ENCODE data around the gene C1QTNF12.

Gene C1QTNF12

DNA sequence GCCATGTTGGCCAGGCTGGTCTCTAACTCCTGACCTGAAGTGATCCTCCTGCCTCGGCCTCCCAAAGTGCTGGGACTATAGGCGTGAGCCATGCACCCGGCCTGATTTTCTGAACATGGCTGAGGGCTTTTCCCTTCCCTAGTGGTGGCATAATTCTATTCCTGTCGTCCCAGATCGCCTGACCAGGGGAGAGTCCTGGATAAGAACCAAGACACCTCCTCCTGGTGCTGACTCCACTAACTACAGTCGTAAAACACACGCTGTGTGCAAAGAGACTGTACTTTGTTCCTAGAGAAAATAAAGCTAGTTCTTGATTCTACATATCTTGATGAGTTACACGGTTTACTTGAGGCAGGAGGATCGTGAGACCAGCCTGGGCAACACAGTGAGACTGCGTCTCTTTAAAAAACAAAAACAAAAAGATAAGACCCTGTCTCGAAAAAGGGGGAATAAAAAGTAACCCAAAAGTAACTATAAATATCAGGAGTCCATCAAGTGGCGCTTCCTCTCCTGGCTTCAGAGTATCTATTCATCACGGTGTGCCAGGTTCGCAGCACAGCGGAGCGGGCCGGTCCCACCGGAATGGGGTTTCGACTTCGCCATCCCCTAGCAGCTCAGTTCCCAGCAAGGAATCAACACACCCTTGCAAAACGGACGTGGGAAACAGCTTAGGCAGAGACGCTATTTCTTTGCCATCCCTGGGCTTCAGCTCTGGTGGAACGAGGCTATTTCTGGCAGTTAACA, 15.7 kb downstream of the C1QTNF12 start:
- H3K36me3 Mint-ChIP-seq (ENCODE audit: low read depth), result peaks cover 20% of the 10 kb centered on the region
- no peaks in the 10 kb centered on the region for H3K27me3 Mint-ChIP-seq (ENCODE audit: low read depth)
- peaks cover 33% of the 10 kb centered on the region for H3K4me1 Mint-ChIP-seq
- TF ChIP-seq, protein P1, sequence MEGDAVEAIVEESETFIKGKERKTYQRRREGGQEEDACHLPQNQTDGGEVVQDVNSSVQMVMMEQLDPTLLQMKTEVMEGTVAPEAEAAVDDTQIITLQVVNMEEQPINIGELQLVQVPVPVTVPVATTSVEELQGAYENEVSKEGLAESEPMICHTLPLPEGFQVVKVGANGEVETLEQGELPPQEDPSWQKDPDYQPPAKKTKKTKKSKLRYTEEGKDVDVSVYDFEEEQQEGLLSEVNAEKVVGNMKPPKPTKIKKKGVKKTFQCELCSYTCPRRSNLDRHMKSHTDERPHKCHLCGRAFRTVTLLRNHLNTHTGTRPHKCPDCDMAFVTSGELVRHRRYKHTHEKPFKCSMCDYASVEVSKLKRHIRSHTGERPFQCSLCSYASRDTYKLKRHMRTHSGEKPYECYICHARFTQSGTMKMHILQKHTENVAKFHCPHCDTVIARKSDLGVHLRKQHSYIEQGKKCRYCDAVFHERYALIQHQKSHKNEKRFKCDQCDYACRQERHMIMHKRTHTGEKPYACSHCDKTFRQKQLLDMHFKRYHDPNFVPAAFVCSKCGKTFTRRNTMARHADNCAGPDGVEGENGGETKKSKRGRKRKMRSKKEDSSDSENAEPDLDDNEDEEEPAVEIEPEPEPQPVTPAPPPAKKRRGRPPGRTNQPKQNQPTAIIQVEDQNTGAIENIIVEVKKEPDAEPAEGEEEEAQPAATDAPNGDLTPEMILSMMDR (IDR thresholded peaks at IDR 0.05; ENCODE audit: unreplicated experiment in 3 of 3), result peak in 1 of 3 experiments; percentile 24
- H3K4me3 Mint-ChIP-seq, result peak overlapping the region; percentile 89 to 96 (median 94)
- peak overlapping the region; percentile 84 to 98 (median 94) for H3K27ac Mint-ChIP-seq
- no peaks in the 10 kb centered on the region for H3K9me3 Mint-ChIP-seq

DNA sequence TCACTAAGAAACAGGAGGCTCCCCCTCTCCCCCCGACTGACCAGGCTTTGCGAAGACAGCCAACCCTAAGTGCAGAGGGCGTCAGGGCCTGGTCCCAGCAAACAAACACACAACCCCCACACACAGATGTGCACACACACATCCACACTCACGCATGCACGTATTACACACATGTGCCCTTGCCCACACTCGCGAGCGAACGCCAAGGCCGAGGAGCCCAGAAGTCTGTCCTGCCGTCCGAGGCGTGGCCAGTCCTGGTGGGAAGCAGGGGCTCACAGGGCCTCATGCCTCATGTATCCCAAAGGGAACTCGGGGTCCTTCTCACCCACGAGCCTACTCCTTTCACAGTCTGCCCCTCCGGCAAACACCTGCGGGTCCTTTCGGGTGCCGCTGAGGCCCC, 16.8 kb downstream of the C1QTNF12 start:
- peak overlapping the region; percentile 49 to 64 (median 56) for H3K4me3 Mint-ChIP-seq
- no peaks in the 10 kb centered on the region for H3K27me3 Mint-ChIP-seq (ENCODE audit: low read depth)
- TF ChIP-seq, protein P1 (IDR thresholded peaks at IDR 0.05; ENCODE audit: unreplicated experiment in 3 of 3), result no peak
- no peak overlapping the region for H3K27ac Mint-ChIP-seq
- H3K9me3 Mint-ChIP-seq, result no peaks in the 10 kb centered on the region
- H3K36me3 Mint-ChIP-seq (ENCODE audit: low read depth), result peaks cover 26% of the 10 kb centered on the region
- peaks cover 32% of the 10 kb centered on the region for H3K4me1 Mint-ChIP-seq

DNA sequence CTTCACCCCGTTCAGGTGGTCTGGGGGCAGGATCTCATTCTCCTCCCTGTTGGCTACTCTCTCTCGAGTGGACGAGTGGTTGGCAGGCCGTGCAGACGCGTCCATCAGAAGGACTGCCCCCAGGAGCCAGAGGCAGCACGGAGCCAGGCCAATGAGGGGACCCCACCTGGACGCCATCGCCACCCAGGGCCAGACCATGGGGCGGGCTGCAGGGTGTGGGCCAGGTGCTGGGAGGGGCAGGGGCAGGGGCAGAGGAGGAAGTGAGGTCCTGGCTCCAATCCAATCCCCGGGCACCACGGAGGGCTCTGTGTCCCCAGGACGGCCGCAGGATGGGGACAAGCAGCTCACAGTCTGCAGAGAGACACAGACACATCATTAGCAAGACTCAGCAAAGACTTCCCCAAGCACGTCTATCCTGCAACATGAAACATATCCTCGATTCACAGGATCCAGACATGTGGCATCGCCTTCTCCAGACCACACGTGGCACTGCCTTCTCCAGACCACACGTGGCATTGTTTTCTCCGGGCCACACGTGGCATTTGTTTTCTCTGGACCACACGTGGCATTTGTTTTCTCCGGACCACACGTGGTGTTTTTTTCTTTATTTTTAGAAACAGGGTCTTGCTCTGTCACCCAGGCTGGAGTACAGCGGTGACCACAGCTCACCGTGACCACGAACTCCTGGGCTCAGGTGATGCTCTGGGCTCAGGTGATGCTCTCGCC, 17.8 kb downstream of the C1QTNF12 start:
- TF ChIP-seq, protein P1 (IDR thresholded peaks at IDR 0.05; ENCODE audit: unreplicated experiment in 3 of 3), result no peak
- peaks cover 24% of the 10 kb centered on the region for H3K36me3 Mint-ChIP-seq (ENCODE audit: low read depth)
- H3K27ac Mint-ChIP-seq, result no peak overlapping the region
- H3K4me3 Mint-ChIP-seq, result peak overlapping the region in 1 of 3 experiments; percentile 23
- H3K4me1 Mint-ChIP-seq, result peaks cover 22% of the 10 kb centered on the region
- H3K27me3 Mint-ChIP-seq (ENCODE audit: low read depth), result no peaks in the 10 kb centered on the region
- H3K9me3 Mint-ChIP-seq, result no peaks in the 10 kb centered on the region

DNA sequence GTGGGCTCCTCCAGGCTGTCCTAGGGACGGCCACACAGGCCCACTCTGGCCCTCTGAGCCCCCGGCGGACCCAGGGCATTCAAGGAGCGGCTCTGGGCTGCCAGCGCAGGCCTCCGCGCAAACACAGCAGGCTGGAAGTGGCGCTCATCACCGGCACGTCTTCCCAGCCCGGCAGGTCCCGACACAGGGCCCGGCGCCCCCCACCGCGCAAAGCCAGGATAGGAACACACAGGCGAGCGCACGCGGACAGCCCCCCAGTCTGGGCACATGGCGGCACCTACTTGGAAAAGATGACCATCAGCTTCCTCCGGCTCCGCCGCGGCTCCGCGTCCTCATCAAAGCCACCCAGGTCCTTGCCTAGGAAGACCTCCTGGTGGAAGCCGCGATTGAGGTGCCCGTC, 18.3 kb downstream of the C1QTNF12 start:
- Mint-ChIP-seq H3K4me1 (peaks cover 16% of the 10 kb centered on the region), H3K4me3 (peak overlapping the region in 1 of 3 experiments; percentile 23), H3K9me3 (no peaks in the 10 kb centered on the region), H3K36me3 (ENCODE audit: low read depth) (peaks cover 22% of the 10 kb centered on the region), H3K27me3 (ENCODE audit: low read depth) (no peaks in the 10 kb centered on the region), H3K27ac (no peak overlapping the region)
- TF ChIP-seq, protein P1 (IDR thresholded peaks at IDR 0.05; ENCODE audit: unreplicated experiment in 3 of 3), result no peak

DNA sequence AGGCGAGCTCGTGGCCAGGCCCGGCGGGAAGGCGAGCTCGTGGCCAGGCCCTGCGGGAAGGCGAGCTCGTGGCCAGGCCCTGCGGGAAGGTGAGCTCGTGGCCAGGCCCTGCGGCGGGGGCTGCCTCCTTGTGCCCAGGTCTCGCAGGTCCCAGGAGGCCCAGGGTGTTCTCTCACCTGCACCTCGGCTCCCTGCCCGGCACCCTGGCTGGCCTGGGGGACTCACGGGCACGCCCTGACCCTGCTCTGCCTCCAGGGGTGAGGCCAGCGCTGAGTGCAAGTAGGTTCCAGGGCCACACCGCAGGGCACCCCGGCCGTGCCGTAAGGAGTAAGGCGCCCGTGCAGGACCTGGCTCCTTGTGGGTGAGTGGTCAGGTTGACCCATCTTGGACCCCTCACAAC, 19.1 kb downstream of the C1QTNF12 start:
- no peaks in the 10 kb centered on the region for H3K9me3 Mint-ChIP-seq
- TF ChIP-seq, protein P1 (IDR thresholded peaks at IDR 0.05; ENCODE audit: unreplicated experiment in 3 of 3), result no peak
- no peak overlapping the region for H3K4me3 Mint-ChIP-seq
- H3K4me1 Mint-ChIP-seq, result peaks cover 16% of the 10 kb centered on the region
- H3K36me3 Mint-ChIP-seq (ENCODE audit: low read depth), result peaks cover 29% of the 10 kb centered on the region
- no peaks in the 10 kb centered on the region for H3K27me3 Mint-ChIP-seq (ENCODE audit: low read depth)
- no peak overlapping the region for H3K27ac Mint-ChIP-seq

Data from nephron (organoid).